DMS 273 (cell line): ENCODE data around the gene ACSL6.
"Not testable (repeated sequence)": the region's sequence is repeated elsewhere in the genome, so short reads cannot be mapped to it uniquely, and the experiment has no call there.

Experiments
- DNase-seq: peaks from one replicate; lab custom pipeline; 2025; ENCODE audit not compliant: unreplicated experiment; lab: John Stamatoyannopoulos, UW

Gene ACSL6

DNA sequence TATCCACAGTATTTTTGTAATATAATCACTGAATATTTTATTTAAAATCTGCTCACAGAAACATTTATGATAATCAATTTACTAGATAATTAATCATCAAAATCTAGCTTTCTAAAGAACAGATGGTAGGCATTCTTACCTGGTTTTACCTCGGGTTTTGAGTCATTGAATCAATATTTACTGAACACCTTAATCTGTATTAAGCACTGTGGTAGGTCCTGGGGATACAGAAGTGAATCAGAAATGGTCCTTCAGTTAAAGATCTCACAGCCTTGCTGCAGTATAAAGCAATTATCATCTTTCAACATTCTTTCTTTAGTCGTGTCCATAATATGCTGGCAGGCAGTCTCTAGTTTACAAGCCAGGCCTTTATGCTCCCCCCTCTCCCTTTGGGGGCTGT is 64.0 kb downstream of the ACSL6 start:
- DNase-seq, result no peak

DNA sequence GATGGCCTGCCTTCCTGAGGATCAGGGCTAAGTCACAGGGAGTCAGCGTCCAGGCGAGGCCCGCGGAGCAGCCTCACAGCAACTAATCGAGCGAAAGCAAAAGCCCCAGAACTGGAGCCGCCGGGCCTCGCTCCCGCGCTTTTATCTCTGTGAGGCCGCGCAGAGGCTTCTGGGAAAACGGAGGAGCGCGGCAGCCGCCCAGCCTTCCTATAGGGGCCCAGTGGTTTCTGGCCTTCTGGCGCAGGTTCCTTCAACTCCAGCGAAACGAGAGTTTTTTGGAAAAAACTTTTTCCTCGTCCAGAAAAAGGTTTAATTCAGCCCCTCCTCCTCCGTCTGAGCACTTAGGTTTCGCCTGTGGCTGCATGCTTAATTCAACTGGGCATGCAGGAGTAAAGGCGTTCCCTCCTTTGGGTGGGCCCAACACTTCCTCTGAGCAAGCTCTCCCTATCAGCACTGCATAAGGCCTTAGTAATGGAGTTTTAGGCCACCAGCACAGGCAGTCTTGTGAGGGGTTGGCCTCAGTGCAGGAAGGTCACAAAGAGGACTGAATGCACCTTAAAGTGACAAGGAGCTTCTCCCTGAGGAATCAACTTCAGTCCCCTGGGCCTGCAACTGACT is 65.8 kb downstream of the ACSL6 start, which contains the start of gene MEIKIN:
Gene MEIKIN, minus strand, starts transcription at position 113 of the 618 bp plus-strand sequence. CDS start 158 bp downstream, outside the sequence.
- DNase-seq, result no peak

DNA sequence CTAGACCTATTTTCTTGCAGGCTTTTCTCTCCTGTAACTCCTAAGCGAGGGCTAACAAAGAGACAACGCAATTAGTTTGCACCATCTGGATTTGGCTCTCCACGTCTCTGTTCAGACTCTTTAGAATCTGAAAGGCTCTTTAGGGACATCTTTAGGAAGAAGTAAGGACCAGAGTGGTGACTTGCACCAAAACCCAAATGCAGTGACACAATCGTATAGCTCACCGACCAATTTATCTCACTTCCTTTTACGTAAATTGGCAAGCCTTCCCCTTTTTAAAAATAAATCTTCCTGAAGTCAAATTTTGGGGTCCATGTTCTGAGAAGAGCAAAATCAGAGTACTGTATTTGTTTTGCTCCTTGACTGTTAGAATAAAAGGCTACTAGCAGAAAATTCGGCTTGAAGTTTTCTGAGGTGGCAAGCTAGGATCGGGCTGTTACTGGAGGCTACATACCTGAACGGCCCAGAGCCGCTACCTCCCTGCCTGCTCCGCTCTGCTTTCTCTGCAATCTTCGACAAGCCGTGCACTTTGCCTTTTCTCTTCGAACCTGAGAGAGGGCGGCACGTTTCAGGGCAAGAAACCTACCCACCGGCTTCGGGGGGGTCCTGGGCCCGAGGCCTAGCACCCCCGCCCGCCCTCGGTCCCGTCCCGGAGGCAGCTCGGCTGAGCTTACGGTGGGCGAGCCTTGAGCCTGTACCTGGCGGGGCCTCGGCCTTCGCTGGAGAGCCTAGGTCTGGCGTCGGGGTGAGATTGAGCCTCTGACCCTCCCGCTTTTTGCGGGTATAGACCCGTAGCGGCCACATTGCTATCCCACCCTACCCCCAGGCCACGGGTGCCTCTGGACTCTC is 66.5 kb downstream of the ACSL6 start:
- no peak for DNase-seq

DNA sequence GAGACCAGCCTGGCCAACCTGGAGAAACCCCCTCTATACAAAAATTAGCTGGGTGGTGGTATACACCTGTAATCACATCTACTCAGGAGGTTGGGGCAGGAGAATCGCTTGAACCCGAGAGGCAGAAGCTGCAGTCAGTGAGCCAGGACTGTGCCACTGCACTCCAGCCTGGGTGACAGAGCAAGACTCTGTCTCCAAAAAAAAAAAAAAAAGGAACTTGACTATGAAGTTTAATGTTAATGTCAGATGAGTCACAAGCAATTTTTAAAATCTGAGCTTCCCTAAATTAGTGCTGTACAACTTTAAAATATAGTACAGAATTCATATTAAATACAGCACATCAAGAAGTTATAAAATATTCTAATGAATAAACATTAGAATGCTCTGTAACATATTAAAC is 67.5 kb downstream of the ACSL6 start:
- no peak for DNase-seq

DNA sequence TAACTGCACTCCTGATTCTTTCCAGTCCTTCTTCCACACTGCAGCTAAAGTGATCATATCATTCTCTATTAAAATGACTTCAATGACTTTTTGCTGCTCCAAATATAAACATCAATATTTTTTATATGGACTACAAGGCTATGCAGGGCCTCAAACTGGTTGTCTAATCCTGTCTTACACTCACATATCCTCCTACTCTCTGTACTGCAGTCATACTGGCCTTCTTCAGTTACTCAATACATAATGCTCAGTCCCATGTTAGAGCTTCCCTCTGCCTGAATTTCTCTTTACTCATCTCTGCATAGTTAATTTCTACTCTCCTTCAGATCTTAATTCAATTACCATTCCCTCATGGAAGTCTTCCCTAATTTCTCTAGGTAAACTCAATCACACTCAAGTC is 69.4 kb downstream of the ACSL6 start:
- no peak for DNase-seq

DNA sequence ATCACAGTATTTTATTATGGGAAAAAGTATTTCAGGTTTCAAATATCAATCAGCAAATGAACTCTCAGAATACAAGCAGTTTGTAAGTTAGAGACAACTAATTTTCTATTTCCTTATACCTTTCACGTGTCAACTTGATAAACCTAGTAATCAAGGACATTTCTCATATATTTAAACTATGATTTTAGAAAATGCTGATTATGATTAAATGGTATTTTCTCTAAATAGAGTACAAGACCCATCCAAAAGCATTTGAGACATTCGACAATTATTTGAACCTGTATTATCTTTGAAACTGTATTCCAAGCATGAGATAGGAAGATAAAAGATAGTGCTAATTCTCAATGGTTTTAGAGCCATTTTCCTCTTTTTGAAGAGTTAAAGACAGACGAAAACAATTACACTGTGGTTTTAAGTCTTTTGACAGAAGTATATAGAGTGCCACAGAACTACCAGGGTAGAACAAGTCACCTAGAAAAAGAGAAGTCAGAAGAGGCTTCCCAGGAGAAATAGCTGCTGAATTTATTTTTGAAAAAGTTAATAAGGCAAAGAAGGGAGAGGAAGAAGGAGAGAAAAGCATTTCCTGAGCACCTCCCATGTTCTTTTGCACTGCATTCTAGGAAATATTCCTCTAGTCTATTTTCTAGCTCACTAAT is 71.6 kb downstream of the ACSL6 start:
- no peak for DNase-seq

DNA sequence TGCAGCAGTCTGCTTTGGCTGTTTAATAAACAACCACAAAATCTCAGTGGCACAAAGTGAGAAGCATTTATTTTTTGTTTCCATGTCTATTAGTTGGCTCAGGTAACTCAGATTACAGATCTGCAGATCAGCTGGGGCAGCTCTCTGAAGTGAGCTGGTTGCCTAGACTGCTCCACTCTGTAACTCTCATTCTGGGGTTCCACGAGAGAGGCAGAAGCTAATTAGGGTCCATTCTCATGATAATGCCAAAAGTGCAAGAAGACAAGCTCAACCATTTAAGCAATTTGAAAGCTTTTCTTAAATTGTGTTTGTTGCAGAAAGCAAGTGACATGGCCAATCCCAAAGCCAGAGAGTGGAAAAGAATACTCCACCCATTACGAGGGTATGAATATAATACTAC is 79.2 kb downstream of the ACSL6 start:
- no peak for DNase-seq

DNA sequence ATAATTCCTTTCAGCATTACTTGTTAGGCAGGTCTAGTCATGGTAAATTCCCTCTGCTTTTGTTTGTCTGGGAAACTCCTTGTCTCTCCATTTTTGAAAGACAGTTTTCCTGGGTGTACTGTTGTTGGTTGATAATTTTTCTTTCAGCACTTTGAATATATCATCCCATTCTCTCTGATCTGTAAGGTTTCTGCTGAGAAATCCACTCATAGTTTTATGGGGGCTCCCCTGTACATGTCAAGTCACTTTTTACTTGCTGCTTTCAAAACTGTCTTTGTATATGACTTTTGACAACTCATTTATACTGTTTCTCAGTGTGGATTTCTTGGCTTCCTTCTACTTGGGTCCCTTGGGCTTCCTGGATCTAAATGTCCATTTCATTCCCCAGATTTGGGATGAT is 82.5 kb downstream of the ACSL6 start:
- no peak for DNase-seq

DNA sequence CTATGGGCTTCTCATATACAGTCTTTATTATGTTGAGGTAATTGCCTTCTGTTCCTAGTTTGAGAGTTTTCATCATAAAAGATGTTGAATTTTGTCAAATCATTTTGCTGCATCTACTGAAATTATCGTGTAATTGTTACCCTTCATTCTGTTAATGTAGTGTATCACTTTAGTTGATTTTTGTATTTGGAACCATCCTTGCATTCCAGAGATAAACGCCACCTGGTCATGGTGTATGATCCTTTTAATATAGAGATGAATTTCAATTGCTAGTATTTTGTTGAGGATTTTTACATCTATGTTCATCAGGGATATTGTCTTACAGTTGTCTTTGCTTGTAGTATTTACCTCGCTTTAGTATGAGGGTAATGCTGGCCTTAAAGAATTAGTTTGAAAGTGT is 85.3 kb downstream of the ACSL6 start:
- DNase-seq, result no peak

DNA sequence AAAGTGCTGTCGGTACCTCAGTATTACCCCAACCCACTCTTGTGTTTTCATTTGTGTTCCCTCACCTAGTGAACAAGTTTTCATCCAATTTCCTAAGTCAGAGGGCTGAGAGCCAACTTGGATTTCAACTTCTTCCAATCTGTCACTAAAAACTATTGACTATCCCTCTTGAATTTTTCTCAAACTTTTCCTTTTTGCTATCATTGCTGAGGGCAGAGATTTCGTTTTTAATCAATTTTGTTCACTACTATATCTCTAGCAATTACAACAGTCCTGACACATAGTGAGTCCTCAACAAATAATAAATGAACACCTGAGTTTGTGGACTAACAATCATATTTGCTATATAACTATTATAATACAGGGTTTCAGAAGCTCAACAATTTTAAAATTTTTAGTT is 95.0 kb downstream of the ACSL6 start:
- DNase-seq, result no peak

DNA sequence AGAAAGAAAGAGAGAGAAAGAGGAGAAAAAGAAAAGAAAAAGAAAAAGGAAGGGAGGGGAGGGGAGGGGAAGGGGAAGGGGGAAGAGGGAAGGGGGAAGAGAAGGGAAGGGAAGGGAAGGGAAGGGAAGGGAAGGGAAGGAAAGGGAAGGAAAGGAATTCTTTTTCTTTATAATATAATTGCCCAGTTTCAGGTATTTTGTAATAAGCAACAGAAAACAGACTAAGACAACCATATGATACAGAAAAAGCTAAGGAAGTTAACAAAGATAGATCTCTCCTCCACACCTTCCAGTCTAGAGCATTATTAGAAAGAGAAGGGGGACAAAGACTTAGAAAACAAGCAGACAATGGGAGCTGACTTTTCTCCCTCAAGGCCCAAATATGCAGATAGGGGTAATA is 97.0 kb downstream of the ACSL6 start:
- no peak for DNase-seq

DNA sequence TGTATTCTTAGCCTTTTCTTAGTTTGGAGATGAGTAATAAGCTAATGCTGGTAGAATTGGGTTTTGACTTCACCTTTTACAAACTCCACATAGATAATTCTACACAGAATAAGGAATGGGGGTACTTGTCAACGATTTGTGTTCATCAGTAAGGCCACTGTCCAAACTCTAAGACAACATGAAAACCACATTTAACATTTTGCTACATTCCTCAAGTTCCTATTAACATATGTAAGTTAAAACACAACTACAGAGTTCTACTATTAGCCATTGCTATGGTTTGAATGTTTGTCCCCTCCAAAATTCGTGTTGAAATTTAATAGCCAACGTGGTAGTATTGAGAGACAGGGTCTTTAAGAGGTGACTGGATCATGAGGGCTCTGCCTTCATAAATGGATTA is 97.9 kb downstream of the ACSL6 start:
- no peak for DNase-seq

DNA sequence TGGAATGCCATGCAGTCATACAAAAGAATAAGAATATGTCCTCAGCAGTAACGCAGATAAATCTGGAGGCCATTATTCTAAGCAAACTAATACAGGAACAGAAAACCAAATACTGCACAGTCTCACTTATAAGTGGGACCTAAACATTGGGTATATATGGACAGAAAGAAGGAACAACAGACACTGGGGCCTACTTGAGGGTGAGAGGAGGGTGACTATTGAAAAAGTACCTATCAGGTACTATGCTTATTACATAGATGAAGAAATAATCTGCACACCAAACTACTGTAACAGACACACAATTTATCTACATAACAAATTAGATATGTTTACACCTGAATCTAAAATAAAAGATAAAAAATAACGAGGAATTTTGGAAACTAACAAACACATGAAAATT is 104.8 kb downstream of the ACSL6 start:
- no peak for DNase-seq

DNA sequence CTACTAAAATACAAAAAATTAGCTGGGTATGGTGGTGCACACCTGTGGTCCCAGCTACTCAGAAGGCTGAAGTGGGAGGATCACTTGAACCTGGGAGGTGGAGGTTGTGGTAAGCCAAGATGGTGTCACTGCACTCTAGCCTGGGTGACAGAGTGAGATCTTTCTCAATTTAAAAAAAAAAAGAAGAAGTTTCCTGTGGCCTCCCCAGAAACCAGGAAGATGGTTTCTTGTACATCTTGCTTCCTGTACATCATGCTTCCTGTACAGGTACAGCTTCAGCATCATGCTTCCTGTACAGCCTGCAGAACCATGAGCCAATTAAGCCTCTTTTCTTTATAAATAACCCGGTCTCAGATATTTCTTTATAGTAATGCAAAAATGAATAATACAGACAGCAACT is 109.2 kb downstream of the ACSL6 start:
- DNase-seq, result not testable (repeated sequence)
